B cell (primary cell): ENCODE measurements around the gene SPON2. TPM values are rescaled to one million over a fixed set of nuclear protein-coding genes. Genes with fewer than 3 reads are reported as not detected.
A peak's percentile ranks its signal among the peaks of the same experiment; 100 is the strongest.

ENCODE experiments used
- ATAC-seq: fragments of 200-7000 bp; cut with Tn5 transposase; one replicate; pipeline ENCODE4 v1.10.0; 2021; ENCODE audit warnings: low read depth, mild to moderate bottlenecking, moderate number of reproducible peaks, moderate library complexity
- CTCF ChIA-PET: fragments of 350-600 bp; sonication (Branson Sonifier 250); formaldehyde crosslinking; loops from one replicate; lab custom pipeline; 2021; ENCODE audit warnings: antibody characterized with exemption, inconsistent platforms; lab: Charles Lee
- POLR2A ChIA-PET: fragments of 350-600 bp; sonication (Branson Sonifier 250); formaldehyde crosslinking; loops from one replicate; lab custom pipeline; 2021; ENCODE audit warnings: antibody characterized with exemption; lab: Charles Lee
- DNase-seq: peaks from one replicate; pipeline ENCODE4 v3.0.0; 2013
- H2AFZ ChIP-seq: 2 replicates; pipeline ENCODE4 v1.6.1; 2012; ENCODE audit warnings: mild to moderate bottlenecking, low read depth, low read length; ENCODE audit not compliant: insufficient read depth, poor library complexity, severe bottlenecking
- H3K27ac ChIP-seq, 2 donors: 1 replicate in 1 of 2; 2 replicates in 1 of 2; pipeline ENCODE4 v1.5.1; 2012 to 2013; ENCODE audit warnings: low read length in 2 of 2, mild to moderate bottlenecking in 2 of 2, moderate library complexity in 1 of 2
- H3K27me3 ChIP-seq, 4 experiments: fragments of 200-600 bp in 1 of 4; sonication (generic) in 1 of 4; replicated peaks in 1 of 4; 1 replicate in 2 of 4; 2 replicates in 2 of 4; pipeline versions ENCODE4 v1.6.1 to v1.7.0; 2013 to 2016; ENCODE audit warnings: low read length in 3 of 4, mild to moderate bottlenecking in 2 of 4, mixed read lengths in 1 of 4, moderate library complexity in 1 of 4; ENCODE audit not compliant: insufficient read depth in 4 of 4, control insufficient read depth in 3 of 4; ENCODE audit errors: control extremely low read depth in 1 of 4
- H3K36me3 ChIP-seq, 2 experiments: replicated peaks in 1 of 2; 1 replicate in 1 of 2; 2 replicates in 1 of 2; pipeline versions ENCODE4 v1.6.1 to v1.7.1; 2013; ENCODE audit warnings: low read length in 1 of 2; ENCODE audit not compliant: insufficient read depth in 2 of 2, control insufficient read depth in 1 of 2; ENCODE audit errors: control extremely low read depth in 1 of 2, extremely low read depth in 1 of 2
- H3K4me1 ChIP-seq, 2 donors: fragments of 200-600 bp in 1 of 2; sonication (generic) in 1 of 2; 1 replicate in 1 of 2; 2 replicates in 1 of 2; pipeline versions ENCODE4 v1.5.1 to v1.6.1; 2013 to 2017; ENCODE audit warnings: low read length in 2 of 2; ENCODE audit not compliant: control insufficient read depth in 2 of 2, insufficient read depth in 2 of 2
- H3K4me2 ChIP-seq: replicated peaks from 2 replicates; pipeline ENCODE3; 2012; ENCODE audit warnings: mild to moderate bottlenecking, low read depth, low read length; ENCODE audit not compliant: poor library complexity, severe bottlenecking
- H3K4me3 ChIP-seq, 5 experiments: fragments of 200-600 bp in 1 of 5; sonication (generic) in 1 of 5; 1 replicate in 3 of 5; 2 replicates in 2 of 5; pipeline versions ENCODE4 v1.5.1 to v1.7.0; 2011 to 2016; ENCODE audit warnings: low read length in 4 of 5, mild to moderate bottlenecking in 4 of 5, low read depth in 2 of 5, control low read depth in 1 of 5, moderate library complexity in 1 of 5; ENCODE audit not compliant: insufficient read depth in 1 of 5; ENCODE audit errors: control extremely low read depth in 1 of 5, extremely low read depth in 1 of 5
- H3K79me2 ChIP-seq: fragments of 200-600 bp; sonication (generic); one replicate; pipeline ENCODE4 v1.6.0; 2016; ENCODE audit warnings: low read length; ENCODE audit not compliant: control insufficient read depth, insufficient read depth
- H3K9ac ChIP-seq: fragments of 200-600 bp; sonication (generic); 2 replicates; pipeline ENCODE4 v1.6.1; 2017; ENCODE audit warnings: mild to moderate bottlenecking, low read length, moderate library complexity
- H3K9me3 ChIP-seq, 3 donors: one replicate each; pipeline versions ENCODE4 v1.6.1 to v1.7.1; 2013; ENCODE audit warnings: low read length in 2 of 3; ENCODE audit not compliant: control insufficient read depth in 2 of 3, insufficient read depth in 1 of 3; ENCODE audit errors: control extremely low read depth in 1 of 3
- H4K20me1 ChIP-seq: 2 replicates; pipeline ENCODE4 v1.6.0; 2012; ENCODE audit warnings: mild to moderate bottlenecking, low read length; ENCODE audit not compliant: insufficient read depth, control insufficient read depth, poor library complexity, severe bottlenecking
- H3K27ac Mint-ChIP-seq: one replicate; pipeline ENCODE4 v1.8.0; 2021; ENCODE audit warnings: mixed read lengths
- H3K27me3 Mint-ChIP-seq: one replicate; pipeline ENCODE4 v1.8.0; 2021; ENCODE audit warnings: mixed read lengths
- H3K4me1 Mint-ChIP-seq: one replicate; pipeline ENCODE4 v1.8.0; 2021; ENCODE audit warnings: mixed read lengths
- H3K4me3 Mint-ChIP-seq: one replicate; pipeline ENCODE4 v1.8.0; 2021; ENCODE audit warnings: mixed read lengths
- H3K9me3 Mint-ChIP-seq: one replicate; pipeline ENCODE4 v1.8.0; 2022; ENCODE audit warnings: mixed read lengths; ENCODE audit not compliant: insufficient read depth
- CTCF ChIP-seq: fragments of 200-600 bp; IDR thresholded peaks from one replicate; pipeline ENCODE4 v1.8.0; 2022; ENCODE audit warnings: antibody characterized with exemption, mild to moderate bottlenecking
- EZH2 ChIP-seq: IDR thresholded peaks from 2 replicates; pipeline ENCODE4 v1.6.1; 2012; ENCODE audit warnings: borderline replicate concordance, low read depth, mild to moderate bottlenecking, moderate library complexity, low read length; ENCODE audit not compliant: insufficient read depth, poor library complexity, severe bottlenecking
- WGBS: methylation state at CpG from one replicate; pipeline ENCODE4 v1.1.5; 2013; ENCODE audit warnings: missing lambda C conversion rate; ENCODE audit not compliant: insufficient coverage; 5-methylcytosine and 5-hydroxymethylcytosine counted together
- intact Hi-C: fragments of 100-400 bp; cut with micrococcal nuclease; formaldehyde crosslinking; loops from one replicate; pipeline ENCODE4 v1.10.0; 2022
- polyA plus RNA-seq: library from polyadenylated mRNA; depleted of rRNA; stranded (reverse); fragments of >200 nt; gene quantifications from 2 replicates; pipeline ENCODE4 v1.2.3, GENCODE V29; 2012
- total RNA-seq, 2 donors: library from RNA; stranded (reverse); fragments of 120-200 nt in 1 of 2; gene quantifications; 1 replicate in 1 of 2; 2 replicates in 1 of 2; pipeline versions ENCODE4 v1.2.3 to v1.2.4, GENCODE V29; 2013 to 2022

The SPON2 gene
- total and polyA plus RNA-seq, 2 donors (not counting 1 experiment from before 2014, with no cell fraction given) = 3.8 to 5.1 TPM

GRCh38 chr4:1199556-1200331, 27.4 kb upstream of the SPON2 start:
- Histone ChIP-seq H3K4me3 (no peak overlapping the region), H3K27ac (no peak overlapping the region), H3K27me3 (peaks cover 0 to 4% (median 0%) of the 10 kb centered on the region in 4 experiments), H3K36me3 (no peaks in the 10 kb centered on the region), H2AFZ (no peak overlapping the region), H3K4me1 (peaks cover 32 to 51% of the 10 kb centered on the region in 2 donors), H3K9me3 (peaks cover 0 to 14% (median 3%) of the 10 kb centered on the region in 3 donors), H4K20me1 (no peaks in the 10 kb centered on the region), H3K79me2 (no peaks in the 10 kb centered on the region), H3K9ac (no peak overlapping the region), H3K4me2 (no peak overlapping the region)
- Mint-ChIP-seq H3K27me3 (no peaks in the 10 kb centered on the region), H3K27ac (no peak overlapping the region), H3K9me3 (no peaks in the 10 kb centered on the region), H3K4me3 (no peak overlapping the region), H3K4me1 (peaks cover 40% of the 10 kb centered on the region)
- intact Hi-C loops = no loop called here
- WGBS = 90% methylated on average over 20 of the region's 27 CpGs
- DNase-seq (peak; percentile 5), ATAC-seq (no peak)
- ChIA-PET POLR2A (interaction anchor here (1.5 kb wide), 1 partner anchor 10 kb away, joined by 3 read pairs; no protein-coding TSS in a partner anchor), CTCF (interaction anchor here (0.9 to 1.7 kb wide), 2 partner anchors 15 to 32 kb away, joined by 3 to 4 read pairs; no protein-coding TSS in a partner anchor)
- TF ChIP-seq CTCF = no peak
- TF ChIP-seq EZH2 = no peak
